ENCODE results near the gene EPG5.

DNA sequence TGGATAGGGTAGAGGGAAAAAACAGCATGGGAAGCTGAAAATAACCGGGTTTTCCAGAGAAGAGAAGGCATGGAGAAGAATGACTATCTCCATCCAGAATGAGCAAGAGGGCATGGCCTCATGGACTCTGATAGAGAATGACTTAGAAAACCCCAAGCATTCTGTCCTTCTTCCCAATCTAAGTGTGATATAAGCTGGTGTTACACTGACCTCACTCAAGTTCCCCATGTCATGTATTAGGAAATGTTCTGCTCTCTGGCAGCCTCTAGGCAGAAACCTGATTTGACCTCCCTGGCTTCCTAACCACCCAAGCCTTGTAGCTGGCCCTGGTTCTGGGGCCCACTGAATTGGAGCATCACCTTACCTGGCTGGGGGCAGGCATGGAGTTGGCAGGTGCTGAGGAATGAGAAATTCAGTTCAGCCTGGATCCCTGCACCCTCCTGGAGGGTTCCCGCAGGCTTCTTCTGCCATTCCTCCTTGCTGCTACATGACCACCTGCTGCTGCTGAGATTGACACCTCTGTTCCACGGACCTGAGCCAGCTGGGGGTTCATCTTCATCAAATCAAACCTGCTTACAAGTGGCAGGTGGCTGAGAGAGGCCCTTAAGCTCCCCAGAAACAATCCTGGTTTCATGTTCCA lies 146.9 kb downstream of the EPG5 start:
- TF ChIP-seq POLR2AphosphoS5 (IDR thresholded peaks at IDR 0.05; ENCODE audit: low read depth) (no peak), GABPA (IDR thresholded peaks at IDR 0.05; ENCODE audit: low read depth) (no peak), SPI1 (IDR thresholded peaks at IDR 0.05; ENCODE audit: borderline replicate concordance, low read depth) (no peak)
- TF ChIP-seq, protein P1, sequence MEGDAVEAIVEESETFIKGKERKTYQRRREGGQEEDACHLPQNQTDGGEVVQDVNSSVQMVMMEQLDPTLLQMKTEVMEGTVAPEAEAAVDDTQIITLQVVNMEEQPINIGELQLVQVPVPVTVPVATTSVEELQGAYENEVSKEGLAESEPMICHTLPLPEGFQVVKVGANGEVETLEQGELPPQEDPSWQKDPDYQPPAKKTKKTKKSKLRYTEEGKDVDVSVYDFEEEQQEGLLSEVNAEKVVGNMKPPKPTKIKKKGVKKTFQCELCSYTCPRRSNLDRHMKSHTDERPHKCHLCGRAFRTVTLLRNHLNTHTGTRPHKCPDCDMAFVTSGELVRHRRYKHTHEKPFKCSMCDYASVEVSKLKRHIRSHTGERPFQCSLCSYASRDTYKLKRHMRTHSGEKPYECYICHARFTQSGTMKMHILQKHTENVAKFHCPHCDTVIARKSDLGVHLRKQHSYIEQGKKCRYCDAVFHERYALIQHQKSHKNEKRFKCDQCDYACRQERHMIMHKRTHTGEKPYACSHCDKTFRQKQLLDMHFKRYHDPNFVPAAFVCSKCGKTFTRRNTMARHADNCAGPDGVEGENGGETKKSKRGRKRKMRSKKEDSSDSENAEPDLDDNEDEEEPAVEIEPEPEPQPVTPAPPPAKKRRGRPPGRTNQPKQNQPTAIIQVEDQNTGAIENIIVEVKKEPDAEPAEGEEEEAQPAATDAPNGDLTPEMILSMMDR (IDR thresholded peaks at IDR 0.05; ENCODE audit: insufficient read depth, low read length), result no peak
- TF ChIP-seq, protein P2, sequence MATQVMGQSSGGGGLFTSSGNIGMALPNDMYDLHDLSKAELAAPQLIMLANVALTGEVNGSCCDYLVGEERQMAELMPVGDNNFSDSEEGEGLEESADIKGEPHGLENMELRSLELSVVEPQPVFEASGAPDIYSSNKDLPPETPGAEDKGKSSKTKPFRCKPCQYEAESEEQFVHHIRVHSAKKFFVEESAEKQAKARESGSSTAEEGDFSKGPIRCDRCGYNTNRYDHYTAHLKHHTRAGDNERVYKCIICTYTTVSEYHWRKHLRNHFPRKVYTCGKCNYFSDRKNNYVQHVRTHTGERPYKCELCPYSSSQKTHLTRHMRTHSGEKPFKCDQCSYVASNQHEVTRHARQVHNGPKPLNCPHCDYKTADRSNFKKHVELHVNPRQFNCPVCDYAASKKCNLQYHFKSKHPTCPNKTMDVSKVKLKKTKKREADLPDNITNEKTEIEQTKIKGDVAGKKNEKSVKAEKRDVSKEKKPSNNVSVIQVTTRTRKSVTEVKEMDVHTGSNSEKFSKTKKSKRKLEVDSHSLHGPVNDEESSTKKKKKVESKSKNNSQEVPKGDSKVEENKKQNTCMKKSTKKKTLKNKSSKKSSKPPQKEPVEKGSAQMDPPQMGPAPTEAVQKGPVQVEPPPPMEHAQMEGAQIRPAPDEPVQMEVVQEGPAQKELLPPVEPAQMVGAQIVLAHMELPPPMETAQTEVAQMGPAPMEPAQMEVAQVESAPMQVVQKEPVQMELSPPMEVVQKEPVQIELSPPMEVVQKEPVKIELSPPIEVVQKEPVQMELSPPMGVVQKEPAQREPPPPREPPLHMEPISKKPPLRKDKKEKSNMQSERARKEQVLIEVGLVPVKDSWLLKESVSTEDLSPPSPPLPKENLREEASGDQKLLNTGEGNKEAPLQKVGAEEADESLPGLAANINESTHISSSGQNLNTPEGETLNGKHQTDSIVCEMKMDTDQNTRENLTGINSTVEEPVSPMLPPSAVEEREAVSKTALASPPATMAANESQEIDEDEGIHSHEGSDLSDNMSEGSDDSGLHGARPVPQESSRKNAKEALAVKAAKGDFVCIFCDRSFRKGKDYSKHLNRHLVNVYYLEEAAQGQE (IDR thresholded peaks at IDR 0.05; ENCODE audit: insufficient replicate concordance, low read depth), result no peak
